Muscle of back (tissue), 11 donors: ENCODE measurements around the gene FSD1L. TPM values are rescaled to one million over a fixed set of nuclear protein-coding genes. Genes with fewer than 3 reads are reported as not detected.
A peak's percentile ranks its signal among the peaks of the same experiment; 100 is the strongest.

Experiments used
- DNase-seq, 3 donors: peaks; one replicate each; pipeline versions ENCODE4 v3.0.0 to v3.0.0-alpha.2; 2013
- polyA plus RNA-seq, 10 donors: library from polyadenylated mRNA; unstranded; fragments of 120-200 nt; gene quantifications; one replicate each; pipeline ENCODE4 v1.2.1, GENCODE V29; 2013; ENCODE audit not compliant: insufficient read length in 10 of 10

The FSD1L gene
- polyA plus RNA-seq, 10 donors = 9.4 to 21.6 (median 11.7) TPM

DNA sequence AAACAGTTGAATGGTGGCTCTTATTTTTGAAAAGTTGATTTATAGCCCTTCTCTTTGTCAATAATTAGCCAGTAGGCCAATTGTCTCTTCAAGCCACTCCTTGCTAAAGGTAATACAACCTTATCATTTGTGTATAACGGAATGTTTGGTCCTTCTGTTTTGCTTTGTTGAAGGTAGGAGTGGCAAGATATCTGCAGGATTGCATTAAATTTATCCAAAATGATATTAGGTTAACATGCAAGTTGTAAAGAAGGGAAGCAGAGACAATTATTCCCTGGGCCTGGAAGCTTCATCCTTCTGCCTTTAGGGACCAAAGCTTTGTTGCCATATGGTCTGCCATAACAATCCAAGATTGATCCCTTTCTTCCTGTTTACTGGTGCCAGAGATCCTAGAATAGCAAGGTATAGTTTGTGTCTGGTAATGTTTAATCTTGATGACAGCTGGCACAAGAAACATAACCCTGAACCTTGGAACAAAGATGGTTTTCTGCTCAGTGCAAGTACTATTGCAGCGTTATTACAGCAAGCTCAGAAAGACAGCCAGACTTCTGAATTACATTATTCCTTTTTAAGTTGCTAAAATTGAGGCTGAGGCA lies 15.5 kb upstream of the FSD1L start:
- DNase-seq = no peak

DNA sequence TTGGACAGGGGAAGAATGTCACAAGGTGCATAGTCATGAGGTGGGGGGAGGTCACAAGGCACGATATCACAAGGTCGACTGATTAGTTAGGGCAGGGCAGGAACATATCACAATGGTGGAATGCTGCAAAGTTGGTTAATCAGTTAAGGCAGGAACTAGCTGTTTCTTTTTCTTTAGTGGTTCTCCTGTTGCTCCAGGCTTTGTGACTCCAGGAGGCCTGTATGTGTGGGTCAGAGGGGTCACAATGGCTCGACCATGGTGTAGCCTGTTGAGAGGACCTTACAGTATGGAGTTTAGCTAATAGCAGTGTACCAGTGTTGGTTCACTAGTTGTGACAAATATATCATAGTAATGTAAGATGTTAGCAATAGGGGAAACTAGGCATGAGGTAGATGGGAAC lies 12.4 kb upstream of the FSD1L start:
- DNase-seq = no peak

DNA sequence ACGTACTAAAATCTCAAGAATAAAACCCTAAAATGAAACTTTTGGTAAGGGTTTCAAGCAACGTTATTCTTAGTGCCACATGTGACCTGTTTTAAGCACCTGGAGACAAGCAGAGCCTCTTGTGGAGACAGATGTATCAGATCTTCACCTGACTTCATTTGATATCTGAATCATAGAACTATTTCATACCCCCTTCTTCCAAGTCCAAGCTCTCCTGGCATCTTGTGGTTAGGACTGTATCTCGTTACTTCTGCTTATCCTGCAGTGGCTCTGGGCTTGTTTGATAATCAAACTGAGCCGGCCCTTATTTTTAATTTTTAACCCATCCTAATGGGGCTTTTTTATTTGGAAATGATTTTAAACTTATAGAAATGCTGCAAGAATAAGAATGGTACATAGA lies 11.1 kb upstream of the FSD1L start:
- DNase-seq = no peak

DNA sequence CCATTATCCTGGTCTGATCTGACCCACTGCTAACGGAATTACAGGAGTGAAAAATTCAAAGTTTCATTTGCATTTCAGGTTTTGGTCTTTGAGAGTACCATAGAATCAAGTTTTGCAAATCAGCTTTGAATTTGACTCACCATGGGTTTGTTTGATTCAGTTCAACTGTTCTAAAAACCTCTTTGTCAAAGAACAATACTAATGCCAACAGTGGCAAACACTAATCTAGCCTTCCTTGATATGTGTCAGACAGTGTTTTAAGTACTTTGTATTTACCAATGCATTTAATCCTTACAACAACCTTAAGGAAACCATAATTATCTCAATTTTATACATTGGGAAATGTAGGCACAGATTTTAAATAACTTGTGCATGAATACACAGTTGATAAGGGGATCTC lies 10.1 kb upstream of the FSD1L start:
- no peak for DNase-seq

DNA sequence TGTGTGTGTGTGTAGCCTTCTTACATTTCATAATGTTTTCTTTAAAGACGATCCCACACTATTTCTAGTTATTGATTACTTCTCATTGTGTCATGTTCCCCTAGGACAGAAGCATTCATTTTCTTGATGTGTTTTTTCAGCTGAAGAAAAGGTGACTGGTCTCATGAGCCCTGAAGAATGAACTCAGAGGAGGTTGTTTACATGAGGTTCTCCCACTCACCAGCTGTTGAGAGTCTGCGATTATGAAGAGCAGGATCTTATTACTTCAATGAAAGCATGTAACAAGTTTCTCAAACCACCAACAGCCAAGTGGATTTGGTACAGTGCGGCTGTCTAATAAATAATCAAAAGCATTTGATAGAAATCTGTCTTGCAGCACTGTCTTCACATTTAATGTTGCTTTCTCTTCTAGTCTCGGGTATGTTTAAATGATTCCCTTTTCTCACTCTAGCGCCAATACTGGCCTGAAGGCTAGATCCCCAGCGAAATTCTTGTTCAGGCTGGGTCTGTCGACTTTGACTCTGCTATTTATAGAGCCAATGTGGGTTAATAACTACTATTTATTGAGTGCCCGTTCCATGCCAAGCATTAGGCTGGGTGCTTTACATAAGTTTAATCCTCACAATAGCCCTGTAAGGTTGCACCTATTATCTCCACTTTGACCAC lies 9.6 kb upstream of the FSD1L start:
- DNase-seq = peak in 1 of 3 donors; percentile 38

DNA sequence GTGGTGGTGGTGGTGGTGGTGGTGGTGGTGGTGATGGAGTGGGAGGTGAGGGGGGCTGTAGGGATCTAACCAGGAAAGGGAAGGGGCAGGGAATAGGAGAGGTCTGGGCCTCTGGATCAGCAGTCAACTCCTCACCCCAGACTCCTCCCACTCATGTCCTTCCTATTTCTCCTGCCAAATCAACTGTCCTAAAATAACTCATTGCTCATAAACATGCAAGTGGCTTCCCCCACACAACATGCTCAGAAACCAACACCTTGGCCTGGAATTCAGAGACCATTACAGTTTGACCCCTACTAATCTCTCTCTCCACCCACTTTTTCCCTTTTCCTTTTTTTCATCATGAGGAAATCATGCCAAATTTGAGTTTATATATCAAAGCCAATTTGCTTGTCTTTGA lies 8.4 kb upstream of the FSD1L start:
- peak in 1 of 3 donors; percentile 48 for DNase-seq

DNA sequence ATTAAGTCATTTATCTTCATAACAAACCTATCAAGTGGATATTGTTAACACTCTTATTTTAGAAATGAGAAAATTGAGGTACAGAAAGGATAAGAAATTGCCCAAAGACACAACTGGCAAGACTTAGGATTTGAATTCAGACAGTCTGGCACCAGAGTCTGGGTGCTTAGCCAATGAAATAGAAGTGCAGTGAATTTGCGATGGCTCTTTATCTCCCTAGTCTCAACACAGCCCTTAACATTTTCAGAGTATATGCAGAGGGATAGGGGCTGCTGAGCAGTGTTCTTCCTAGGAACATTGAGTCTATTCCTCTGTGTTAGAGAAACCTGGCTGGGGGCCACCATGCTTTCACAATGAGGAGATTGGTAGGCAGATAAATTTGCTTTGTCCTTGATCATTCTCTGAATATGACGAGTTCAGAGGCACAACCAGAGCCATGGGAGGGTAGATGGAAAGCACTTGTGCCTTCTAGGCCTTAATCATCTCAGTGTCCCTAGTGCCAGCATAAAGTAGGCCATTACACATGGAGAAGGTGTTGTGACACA lies 6.1 kb upstream of the FSD1L start:
- DNase-seq = no peak

DNA sequence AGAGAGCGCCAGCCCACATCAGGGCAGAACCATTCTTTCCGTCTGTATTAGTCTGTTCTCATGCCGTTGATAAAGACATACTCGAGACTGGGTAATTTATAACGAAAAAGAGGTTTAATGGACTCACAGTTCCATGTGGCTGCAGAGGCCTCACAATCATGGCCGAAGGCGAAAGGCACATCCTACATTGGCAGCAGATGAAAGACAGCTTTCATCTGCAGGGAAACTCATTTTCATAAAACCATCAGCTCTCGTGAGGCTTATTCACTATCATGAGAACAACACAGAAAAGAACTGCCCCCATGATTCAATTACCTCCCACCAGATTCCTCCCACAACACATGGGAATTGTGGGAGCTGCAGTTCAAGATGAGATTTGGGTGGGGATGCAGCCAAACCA lies 4.7 kb upstream of the FSD1L start:
- DNase-seq = no peak

DNA sequence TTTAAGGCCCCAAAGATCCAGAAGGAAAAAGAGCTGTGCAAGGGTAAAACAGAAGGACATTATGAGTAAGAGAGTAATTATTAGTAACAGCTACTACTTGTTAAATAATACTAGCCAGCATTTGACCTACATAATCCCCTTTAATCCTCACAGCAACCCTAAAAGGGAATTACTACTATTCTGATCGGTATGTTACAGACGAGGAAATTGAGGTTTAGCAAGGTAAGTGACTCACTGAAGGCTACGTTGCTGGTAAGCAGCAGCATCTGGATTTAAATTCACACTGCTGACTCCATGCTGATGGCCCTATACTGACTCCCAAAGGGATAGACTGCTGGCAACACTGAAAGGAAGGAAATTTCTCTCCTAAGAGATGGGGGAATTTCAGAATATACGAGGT lies 3.7 kb upstream of the FSD1L start:
- peak in 1 of 3 donors; percentile 33 for DNase-seq

DNA sequence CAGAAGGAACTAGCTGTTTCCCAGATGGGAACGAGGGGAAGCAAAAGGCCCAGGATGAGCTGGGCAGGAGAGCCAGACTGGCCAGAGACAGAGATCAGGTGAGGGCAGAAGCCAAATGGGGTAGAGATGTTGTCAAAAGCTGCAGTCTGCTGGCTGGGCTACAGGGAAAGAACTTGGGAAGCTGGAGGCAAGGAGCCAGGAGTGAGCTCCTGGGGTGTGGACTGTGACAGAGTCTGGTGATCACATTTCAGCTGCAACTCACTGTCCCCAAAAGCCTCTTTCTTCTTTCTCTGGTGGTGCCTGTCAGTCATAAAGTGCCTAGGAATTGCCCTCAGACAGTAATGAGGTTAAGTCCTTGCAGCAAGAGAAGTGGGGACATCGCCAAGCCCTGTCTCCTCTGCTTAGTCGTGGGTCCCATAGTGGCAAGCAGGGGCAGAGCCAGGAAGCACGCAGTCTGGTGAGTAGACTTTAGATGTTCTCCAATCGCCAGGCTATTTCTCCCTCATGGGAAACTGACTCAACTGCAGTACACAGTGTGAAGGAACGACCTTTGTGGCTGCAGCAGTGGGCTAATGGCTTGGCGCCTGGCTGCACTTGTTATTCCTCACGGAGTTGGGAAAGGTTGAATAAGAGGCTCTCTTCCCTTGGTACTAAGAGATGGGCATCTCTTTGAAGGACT lies 2.5 kb upstream of the FSD1L start:
- peak in 2 of 3 donors; percentile 29 to 41 for DNase-seq

DNA sequence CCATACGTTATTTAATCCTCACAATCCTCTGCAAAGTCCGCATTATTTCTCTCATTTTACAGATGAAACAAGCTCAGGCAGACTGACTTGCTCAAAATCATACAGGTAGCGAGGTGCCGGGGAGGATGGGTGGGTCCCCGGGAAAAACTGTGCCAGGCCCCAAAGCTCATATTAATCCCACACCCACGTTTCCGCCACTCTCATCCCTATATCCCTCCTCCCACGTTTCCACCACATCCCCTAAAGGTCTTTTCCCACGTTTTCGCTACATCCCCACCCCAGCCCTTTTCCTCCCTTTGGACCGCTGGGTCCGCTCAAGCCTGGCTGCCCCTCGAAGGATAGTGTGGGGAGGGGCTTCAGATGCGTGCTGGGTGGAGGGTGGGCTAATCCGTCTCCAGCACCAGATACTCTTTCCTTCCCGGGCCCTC lies 434 bp upstream of the FSD1L start:
- no peak for DNase-seq

DNA sequence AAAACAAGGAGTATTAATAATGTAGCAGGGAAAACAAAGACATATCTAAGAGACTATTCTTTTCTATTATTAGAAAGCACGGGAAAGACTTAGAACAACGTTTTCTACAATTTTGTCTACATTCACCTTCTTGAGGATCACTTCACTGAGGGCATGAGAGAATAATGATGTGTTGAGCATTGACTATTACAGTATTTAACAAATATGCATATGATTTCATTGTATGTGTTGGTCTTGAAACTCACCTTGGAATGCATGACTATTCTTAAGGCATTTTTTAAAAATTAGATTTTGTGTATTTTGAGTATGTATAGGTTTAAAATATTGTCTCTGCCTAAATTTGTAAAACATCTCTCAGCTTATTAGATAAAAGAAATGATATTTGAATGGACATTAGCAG lies 1.2 kb downstream of the FSD1L start:
- DNase-seq = no peak

DNA sequence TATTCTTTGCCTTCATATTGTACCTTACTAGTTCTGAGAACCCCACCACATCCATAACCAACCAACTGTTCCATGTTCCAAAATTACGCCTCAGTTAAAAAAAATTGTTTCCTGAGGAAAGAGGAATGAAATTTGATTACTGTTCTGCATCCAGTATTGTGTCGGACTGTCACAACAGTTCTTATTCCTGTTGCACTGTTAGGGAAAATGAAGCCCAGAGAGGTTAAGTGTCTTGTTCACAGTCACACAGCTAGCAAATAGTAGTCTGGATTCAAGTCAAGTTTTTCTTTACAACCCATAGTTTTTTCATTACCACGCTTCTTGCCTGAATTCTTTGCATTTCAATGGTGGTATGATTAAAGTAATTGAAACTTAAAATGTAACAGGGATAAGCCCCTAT lies 4.4 kb downstream of the FSD1L start:
- no peak for DNase-seq

DNA sequence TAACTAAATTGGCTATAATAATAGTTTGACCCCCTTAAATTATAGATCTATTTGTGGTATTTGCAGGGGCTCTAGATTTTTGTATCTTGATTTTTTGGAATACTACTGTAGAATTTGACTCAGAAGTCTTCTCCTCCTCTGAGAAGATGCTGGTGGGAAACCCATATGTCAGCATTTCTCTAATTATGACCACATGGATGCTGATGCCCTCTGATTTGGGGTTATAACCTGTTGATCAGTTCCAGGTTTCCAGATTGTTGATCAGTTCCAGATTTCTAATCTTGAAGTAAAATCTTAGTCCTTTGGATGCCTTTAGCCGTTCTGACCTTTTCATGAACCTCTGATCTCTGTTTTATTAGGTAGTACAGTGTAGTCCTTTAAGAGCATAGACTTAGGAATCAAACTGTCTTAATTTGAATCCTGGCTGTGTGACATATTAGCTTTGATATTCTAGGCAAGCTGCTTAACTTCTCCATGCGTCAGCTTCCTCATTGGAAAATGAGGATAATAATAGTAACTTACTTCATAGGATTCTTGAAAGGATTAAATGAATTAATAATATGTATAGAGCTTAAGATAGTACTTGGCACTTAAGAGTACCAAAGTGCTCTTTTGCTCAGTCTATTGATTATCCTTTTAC lies 8.1 kb downstream of the FSD1L start:
- no peak for DNase-seq

DNA sequence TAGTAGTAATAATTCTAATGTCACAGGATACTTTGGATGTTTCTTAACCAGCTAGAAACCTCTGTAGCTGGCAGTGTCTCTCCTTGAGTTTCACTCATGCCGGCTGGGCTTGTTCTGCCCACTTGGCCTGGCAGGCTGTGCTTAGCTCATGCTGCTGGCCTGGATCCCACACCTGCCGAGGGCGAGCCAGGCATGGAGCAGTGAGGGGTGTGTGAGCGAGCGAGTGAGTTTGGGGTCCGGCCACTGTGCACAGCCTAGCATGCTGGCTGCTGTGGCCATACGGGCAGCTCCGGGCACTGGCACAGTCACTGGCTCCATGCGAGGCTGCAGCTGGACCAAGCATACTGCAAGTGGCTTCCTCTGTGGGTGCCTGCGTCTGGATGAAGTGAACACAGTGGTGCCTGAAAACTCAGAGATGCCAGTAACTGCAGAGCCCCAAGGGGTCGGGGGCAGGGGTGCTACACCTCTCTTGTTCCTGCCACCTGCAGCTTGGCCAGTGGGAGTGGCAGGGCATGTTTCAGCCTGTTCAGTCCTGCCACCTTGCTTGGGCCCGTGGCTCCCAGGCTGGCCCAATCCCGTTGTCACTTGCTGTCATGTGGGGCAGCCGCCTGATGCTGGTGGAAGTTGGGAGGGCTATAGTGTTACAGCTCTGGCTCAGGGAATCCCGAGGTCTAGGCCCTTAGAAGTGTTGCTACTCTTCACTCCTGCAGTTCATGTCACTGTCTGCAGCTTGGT lies 9.9 kb downstream of the FSD1L start:
- no peak for DNase-seq

DNA sequence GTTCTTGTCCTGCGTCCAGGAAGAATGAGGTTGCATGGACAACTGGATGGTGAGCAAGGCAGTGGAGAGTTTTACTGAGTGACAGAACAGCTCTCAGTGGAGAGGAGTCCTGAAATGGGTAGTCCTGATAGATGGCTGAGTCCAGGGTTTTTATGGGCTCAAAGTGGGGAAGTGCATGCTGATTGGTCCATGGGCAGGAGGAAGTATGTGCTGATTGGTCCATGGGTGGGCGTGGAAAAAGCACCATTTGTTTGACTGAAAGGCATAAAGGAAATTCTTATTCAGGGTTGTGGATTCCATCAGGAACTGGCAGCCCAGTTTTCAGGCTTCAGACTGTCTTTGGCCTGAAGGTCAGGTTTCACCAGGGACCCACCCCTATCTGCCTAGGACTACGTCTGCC lies 10.6 kb downstream of the FSD1L start:
- DNase-seq = no peak

DNA sequence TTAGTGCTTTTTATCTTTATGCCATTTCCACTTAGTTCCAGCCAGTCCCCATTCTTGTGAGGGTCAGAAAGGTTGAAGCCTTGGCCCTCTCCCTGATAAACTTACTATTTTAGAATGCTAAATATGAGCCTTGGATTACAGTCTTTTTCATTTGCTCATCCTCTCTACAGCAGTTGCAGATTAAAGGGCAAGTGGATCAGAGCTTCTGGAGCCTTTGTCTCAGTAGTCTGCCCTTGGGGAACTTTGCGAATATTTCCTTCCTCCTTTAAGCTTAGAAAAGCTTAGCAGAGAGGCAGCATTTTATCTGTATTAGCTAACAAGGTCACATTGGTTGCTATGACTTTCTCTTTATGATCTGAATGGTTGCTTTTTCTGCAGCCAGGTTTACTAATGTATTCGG lies 11.5 kb downstream of the FSD1L start:
- no peak for DNase-seq

DNA sequence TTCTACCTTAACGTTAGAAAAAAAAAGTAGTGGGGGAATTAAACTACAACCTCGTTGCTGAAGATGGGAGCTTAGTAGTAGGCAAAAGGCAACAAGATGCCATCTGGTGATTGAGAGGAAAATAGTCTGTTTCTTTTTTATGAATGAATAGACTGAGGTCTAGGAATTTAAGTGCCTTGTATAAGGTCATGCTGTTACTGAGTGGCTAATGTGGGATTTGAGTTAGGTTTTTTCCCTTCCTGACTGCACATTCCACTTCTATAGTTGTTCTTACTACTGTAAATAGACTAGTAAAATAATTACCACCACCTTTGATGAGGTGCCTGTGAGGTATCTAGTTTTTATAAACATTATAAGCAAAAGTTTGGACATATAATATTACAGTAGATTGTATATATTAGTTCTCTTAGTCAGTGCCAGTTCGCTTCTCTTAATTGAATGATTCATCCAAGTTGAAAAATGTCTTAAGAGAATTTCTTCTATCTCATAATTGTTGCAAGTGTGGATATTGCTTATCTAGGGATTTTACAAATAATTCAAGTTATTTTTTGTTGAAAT lies 19.1 kb downstream of the FSD1L start:
- DNase-seq = no peak

DNA sequence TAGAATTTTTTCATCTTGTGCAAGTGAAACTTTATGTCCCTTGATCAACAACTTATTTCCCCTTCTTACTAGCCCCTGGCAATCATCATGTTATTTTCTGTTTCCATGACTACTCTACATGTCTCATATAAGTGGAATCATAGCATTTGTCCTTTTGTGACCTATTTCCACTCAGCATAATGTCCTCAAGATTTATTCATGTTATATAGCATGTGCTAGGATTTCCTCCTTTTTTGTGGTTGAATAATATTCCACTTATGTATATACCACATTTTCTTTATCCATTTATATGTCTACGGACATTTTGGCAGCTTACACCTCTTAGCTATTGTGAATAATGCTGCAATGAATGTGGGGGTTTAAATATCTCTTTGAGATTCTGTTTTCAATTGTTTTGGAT lies 21.0 kb downstream of the FSD1L start:
- no peak for DNase-seq

DNA sequence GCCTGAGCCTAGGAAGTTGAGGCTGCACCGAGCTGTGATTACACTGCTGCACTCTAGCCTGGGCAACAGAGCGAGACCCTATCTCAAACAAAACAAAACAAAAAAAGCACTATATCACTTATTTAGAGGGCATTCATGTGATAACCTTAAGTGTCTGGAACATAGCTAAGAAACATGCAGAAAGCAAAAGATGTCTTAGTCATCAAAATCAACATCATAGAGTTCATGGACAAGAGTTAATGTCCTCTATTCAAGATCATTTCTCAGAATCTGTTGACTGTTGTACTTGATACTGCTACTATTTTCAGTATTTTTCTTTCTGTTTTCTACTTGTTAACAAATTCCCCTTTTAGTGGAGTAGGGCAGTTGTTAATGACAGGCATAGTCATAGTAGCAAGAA lies 25.4 kb downstream of the FSD1L start:
- no peak for DNase-seq

DNA sequence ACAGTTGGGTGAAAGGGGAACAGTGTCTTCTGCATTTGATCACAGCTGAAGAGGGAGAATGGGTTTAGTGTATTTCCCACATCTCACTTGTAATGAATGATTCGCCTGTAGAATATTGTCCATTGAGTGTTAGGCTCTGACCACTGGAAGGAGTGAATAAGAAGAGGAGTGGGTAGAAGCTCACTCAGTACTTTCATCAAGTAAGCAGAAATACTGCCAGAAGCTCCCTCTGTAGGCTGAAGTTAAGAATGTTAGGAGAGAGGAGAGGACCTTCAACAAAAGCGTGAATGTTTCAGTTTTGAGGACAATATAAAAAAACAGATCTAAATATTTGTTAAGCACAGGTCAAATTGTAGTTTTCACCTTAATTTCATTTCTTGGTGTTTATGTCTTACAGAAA lies 27.5 kb downstream of the FSD1L start:
- DNase-seq = peak in 2 of 3 donors; percentile 21 to 32

DNA sequence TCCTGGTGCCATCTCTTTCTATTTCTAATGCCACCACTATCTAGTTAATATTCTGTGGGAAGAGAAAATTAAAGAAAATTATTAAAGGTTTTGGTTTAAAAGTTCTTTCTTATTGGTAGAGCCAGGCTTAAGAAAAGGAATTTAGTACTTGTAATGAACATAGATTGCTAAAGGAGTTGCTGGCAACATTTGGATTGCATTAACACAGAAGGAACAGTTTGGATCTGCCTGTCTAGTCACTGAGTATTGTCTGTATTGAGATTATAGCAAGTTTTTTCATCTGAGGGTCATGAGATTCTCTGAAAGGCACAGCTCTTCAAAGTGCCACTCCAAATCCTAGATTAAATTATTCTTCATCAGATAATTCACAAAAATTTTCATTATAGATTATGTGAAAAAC lies 32.0 kb downstream of the FSD1L start:
- DNase-seq = no peak
